Measurements from ENCODE around the gene WWTR1. TPM values are rescaled to one million over a fixed set of nuclear protein-coding genes. Genes with fewer than 3 reads are reported as not detected.

Gene WWTR1
- total RNA-seq, 1 donor from 2014 or later, result 13.2 TPM

- no peak for ATAC-seq
Measured at GRCh38 chr3:149572796-149573414, 84.9 kb downstream of the WWTR1 start.

GRCh38 chr3:149571381-149571780, 86.4 kb downstream of the WWTR1 start:
- DNase-seq (ENCODE audit: low spot score) (no peak), ATAC-seq (no peak)

More at GRCh38 chr3:149572796-149573414, 84.9 kb downstream of the WWTR1 start:
- DNase-seq (ENCODE audit: low spot score), result no peak

GRCh38 chr3:149570016-149570415, 87.8 kb downstream of the WWTR1 start:
- no peak for ATAC-seq
- DNase-seq (ENCODE audit: low spot score), result no peak

DNA sequence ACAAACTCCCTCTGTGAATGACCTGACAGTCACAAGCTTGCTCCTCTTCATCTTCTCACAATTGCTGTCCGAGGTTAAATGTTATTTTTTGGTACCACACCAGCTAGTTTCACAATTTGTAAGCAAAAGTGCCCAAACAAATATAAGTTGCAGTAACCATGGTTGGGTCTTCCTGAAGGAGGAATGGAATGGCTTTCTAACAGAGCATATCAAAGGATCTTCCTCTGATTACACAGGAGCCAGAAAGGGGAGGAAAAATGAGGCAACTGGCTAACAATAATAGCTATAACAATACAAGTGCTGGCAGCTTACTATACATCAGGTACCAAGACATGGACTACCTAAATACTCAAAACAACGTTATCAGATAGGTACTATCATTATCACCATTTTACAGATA, 90.4 kb downstream of the WWTR1 start:
- ATAC-seq (peak; percentile 69), DNase-seq (ENCODE audit: low spot score) (no peak)

GRCh38 chr3:149566292-149566975, 91.4 kb downstream of the WWTR1 start:
- DNase-seq (ENCODE audit: low spot score), result no peak
- ATAC-seq, result no peak

- DNase-seq (ENCODE audit: low spot score) (no peak), ATAC-seq (no peak)
Measured at GRCh38 chr3:149564079-149564478, 93.7 kb downstream of the WWTR1 start.

DNA sequence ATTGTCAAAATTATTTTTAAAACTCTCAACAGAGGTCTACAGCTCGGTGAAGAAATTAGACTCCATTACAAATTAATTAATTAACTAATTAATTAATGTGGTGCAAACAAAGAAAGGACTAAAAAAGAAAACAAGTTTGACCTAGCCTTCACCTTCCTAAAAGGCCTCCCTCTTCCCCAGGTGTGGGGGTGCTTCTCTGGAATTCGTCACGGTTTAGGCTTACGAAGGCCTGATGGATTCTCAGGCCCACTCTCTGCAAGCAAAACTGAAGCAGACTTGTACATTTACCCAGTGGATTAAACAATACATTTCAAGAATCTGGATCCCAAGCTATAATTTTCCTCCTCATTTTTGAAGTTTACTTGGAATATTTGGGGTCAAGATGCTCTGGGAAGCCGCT, 94.7 kb downstream of the WWTR1 start:
- DNase-seq (ENCODE audit: low spot score), result no peak
- no peak for ATAC-seq

DNA sequence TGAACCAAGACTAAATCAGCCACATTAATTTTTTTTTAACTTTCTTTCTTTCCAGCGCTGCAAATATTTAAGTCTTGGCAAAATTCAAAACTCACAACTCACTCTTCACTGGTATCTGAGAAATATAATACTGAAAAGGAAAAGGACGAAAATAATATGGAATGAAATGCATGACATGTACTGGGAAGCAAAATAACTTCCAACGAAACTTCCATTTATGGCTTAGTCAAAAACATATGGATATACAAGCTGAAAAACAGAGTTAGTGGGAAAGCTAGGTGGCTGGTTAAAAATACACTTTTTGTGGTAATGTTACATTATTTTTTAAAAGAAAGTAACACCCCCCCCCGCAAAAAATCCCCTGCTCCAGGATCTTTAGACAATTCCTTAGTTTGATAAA, 97.2 kb downstream of the WWTR1 start:
- DNase-seq (ENCODE audit: low spot score) (no peak), ATAC-seq (no peak)

DNA sequence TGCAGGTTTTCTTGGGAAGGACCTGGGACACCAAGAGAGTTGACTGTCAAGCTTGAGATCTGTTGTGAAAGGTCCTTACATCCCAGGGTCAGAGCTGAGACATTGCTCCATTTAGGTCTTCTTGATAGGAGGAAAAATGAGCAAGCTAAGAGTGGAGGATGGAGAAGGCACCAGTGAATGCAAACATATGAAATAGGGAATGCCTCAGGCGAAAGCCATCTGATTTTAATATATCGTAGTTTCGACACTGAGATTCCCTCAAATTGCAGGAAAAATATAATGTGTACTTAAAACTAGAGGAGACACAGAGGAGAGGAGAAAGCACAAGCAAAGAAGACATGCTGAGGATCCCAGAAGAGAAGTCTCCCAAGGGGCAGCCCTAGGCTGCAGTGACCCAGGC, 97.8 kb downstream of the WWTR1 start:
- DNase-seq (ENCODE audit: low spot score), result no peak
- ATAC-seq, result no peak

DNA sequence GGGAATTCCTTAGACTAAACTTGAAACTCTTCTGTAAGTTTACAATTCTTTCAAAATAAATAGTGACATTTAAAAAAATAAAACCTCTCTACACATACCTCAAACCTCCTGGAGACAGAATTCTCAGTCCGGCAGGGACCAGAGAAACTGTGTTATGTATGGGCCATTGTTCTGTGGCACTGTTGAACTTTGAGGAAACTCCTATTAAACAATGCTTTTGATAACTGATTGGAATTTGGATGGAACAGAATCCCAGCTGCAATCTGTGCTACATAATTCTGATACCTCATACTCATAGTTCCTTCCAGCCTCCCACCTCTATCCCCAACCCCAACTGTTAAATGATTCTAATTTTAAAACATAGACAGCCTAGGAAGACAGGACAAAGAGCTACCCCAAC, 98.3 kb downstream of the WWTR1 start:
- DNase-seq (ENCODE audit: low spot score) (no peak), ATAC-seq (no peak)

- no peak for ATAC-seq
- DNase-seq (ENCODE audit: low spot score), result no peak
Measured at GRCh38 chr3:149555927-149556326, 101.9 kb downstream of the WWTR1 start.

- DNase-seq (ENCODE audit: low spot score), result no peak
Measured at GRCh38 chr3:149554826-149555225, 103.0 kb downstream of the WWTR1 start.

GRCh38 chr3:149553781-149554451, 103.9 kb downstream of the WWTR1 start:
- peak; percentile 62 for ATAC-seq
- DNase-seq (ENCODE audit: low spot score), result no peak

More at GRCh38 chr3:149554826-149555225, 103.0 kb downstream of the WWTR1 start:
- ATAC-seq, result no peak

GRCh38 chr3:149552700-149553099, 105.1 kb downstream of the WWTR1 start:
- ATAC-seq (no peak), DNase-seq (ENCODE audit: low spot score) (no peak)

DNA sequence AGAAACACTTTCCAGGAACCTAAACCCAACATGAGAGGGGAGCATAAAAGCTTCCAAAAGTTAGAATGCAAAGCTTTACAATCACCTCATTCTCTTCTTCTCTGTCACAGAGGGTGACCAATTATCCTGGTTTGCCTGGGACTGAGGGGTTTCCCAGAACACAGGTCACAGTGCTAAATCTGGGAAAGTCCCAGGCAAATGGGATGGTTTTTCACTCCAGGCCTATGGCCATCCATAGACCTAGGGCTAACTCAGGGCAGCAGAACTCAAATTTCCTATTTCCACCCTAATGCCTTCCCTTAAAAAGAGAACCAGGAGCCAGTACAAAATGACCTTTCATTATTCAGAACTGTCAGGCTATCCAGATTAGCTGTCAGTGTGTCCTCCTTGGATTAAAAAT, 106.3 kb downstream of the WWTR1 start:
- ATAC-seq (no peak), DNase-seq (ENCODE audit: low spot score) (no peak)

DNA sequence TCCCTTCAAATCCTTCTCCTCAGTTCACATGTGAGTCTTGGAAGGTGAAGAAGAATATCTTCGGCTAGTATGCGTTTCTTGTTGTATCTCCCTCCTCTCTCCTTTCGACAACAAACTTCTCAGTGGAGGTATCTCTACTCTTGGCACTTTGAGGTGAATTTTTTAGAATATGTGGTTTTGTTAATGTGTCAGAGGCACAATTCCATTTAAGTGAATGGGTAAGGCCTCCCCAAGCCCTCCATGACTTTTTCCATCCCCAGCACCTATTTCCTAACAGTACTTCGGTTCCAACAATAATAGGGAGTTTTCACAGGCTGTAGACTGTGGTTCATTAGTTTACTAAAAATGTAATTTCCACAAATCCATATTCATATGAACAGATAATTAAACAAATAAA, 109.2 kb downstream of the WWTR1 start:
- DNase-seq (ENCODE audit: low spot score), result no peak
- ATAC-seq, result no peak

GRCh38 chr3:149547954-149548668, 109.7 kb downstream of the WWTR1 start:
- ATAC-seq (peak; percentile 88), DNase-seq (ENCODE audit: low spot score) (peak; percentile 65)

GRCh38 chr3:149547413-149547812, 110.4 kb downstream of the WWTR1 start:
- ATAC-seq, result peak; percentile 83
- DNase-seq (ENCODE audit: low spot score), result peak; percentile 80

DNA sequence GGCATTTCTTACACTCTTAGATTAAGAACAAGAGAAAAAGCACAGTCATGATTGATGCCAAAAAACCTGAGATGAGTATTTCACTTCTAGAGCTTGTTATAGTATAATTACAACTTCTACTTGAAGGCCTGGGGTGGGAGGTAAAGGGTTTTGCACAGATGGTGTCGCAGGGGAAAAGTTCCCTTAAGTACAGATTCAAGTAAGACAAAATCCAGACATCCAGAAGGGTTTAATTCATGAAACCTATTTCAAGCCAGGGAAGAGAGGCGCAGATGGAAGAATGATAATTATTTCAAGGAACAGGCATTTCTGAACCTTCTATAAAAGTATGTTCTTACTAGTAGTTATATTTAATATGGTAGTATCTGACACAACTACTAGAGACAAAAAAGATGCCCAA, 112.8 kb downstream of the WWTR1 start:
- ATAC-seq, result no peak
- DNase-seq (ENCODE audit: low spot score), result no peak

DNA sequence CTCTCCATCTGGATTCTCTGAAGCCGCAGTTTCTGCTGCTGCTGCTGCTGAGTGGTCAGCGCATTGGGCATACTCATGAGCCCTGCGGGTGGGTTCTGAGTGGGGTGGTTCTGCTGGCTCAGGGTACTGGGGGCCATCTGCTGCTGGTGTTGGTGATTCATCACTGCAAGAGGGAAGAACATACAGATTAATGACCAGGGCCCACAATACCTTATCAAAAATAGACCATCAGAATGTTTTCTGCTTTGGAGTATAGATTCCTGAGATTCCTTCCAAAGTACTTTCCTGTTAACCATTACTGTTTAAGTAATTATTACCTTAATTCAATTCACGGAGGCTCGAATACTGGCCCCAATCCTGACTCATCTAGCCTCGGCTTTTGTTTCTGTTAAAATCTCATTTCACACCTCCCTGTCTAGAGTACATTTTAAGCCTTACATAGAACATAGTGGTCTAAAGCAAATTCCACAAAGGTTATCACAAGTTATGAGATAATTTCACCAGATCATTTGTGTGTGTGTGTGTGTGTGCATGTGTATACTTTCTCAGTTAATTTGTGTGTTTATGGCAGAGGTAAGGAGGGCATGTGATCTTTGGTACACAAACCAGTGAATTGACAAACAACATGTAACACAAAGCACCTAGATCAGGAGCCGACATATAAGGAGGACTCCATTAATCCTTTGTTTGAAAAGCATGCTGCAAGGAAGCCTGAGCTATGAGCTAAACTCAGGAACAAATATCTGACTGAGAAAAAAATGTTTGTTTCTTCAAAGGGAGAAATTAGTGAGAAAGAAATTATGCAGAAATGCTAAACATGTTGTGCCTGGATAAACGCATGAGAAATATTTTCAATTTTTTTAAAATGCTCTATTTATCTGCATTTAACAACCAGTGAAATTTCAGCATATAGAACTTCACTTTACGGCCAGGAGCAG, 115.2 kb downstream of the WWTR1 start:
- ATAC-seq, result no peak
- DNase-seq (ENCODE audit: low spot score), result no peak

Measured in left lobe of liver (tissue), 2 donors.